KMS-11 (cell line): ENCODE data around the gene CD47.

Experiments used
- H2AFZ ChIP-seq: fragments of 200-600 bp; sonication (generic); 2 replicates; pipeline ENCODE4 v1.6.1; 2016; ENCODE audit warnings: antibody characterized with exemption, mixed run types, low read depth
- H3K27ac ChIP-seq: fragments of 200-600 bp; sonication (generic); 2 replicates; pipeline ENCODE4 v1.6.1; 2016; ENCODE audit warnings: mild to moderate bottlenecking, mixed run types
- H3K27me3 ChIP-seq: fragments of 200-600 bp; sonication (generic); 2 replicates; pipeline ENCODE4 v1.6.1; 2017; ENCODE audit warnings: mild to moderate bottlenecking, low read depth, mixed run types, moderate library complexity; ENCODE audit not compliant: insufficient read depth
- H3K36me3 ChIP-seq: fragments of 200-600 bp; sonication (generic); 2 replicates; pipeline ENCODE4 v1.6.1; 2017; ENCODE audit warnings: mild to moderate bottlenecking, mixed run types; ENCODE audit not compliant: insufficient read depth
- H3K4me1 ChIP-seq: fragments of 200-600 bp; sonication (generic); 2 replicates; pipeline ENCODE4 v1.6.1; 2016; ENCODE audit warnings: mild to moderate bottlenecking, low read depth, mixed run types; ENCODE audit not compliant: poor library complexity, severe bottlenecking
- H3K4me2 ChIP-seq: fragments of 200-600 bp; sonication (generic); 2 replicates; pipeline ENCODE4 v1.7.0; 2016; ENCODE audit warnings: mild to moderate bottlenecking, mixed run types
- H3K4me3 ChIP-seq: fragments of 200-600 bp; sonication (generic); IDR thresholded peaks from 2 replicates; pipeline ENCODE4 v1.6.1; 2017; ENCODE audit warnings: low read depth, low read length, mixed read lengths; ENCODE audit not compliant: insufficient read depth
- H3K79me2 ChIP-seq: fragments of 200-600 bp; sonication (generic); 2 replicates; pipeline ENCODE4 v1.6.1; 2016; ENCODE audit warnings: low read depth, mixed run types; ENCODE audit not compliant: insufficient read depth
- H3K9ac ChIP-seq: fragments of 200-600 bp; sonication (generic); 2 replicates; pipeline ENCODE4 v1.6.1; 2016; ENCODE audit warnings: mild to moderate bottlenecking, mixed run types
- H4K20me1 ChIP-seq: fragments of 200-600 bp; sonication (generic); 2 replicates; pipeline ENCODE4 v1.6.1; 2016; ENCODE audit warnings: mild to moderate bottlenecking, mixed run types; ENCODE audit not compliant: insufficient read depth
- TF ChIP-seq, protein P1 (sequence below): fragments of 200-600 bp; sonication (generic); conservative IDR thresholded peaks from 2 replicates; pipeline ENCODE4 v1.6.1; 2017; ENCODE audit warnings: low read depth, mild to moderate bottlenecking, antibody characterized with exemption, low read length, moderate library complexity, mixed read lengths

The CD47 gene

DNA sequence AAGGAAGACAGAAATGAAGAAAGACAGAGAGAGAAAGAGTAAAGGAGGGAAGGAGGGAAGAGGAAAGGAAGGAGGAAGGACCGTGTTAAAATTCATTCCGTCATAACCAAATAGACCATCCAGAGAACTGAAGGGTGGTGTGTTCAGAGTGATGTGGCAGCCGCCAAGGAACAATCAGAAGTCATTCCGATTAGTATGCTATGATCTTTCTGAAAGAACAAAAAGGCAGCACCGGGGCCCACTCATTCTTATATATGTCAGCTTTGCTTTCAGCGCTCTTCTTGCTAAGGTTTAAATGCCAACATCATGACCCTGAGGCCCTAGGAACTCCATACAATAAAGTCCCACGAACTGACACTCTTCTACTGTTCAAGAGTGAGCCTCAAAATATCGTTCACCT lies 78.5 kb downstream of the CD47 start:
- Histone ChIP-seq H3K4me1 (peaks cover 8% of the 10 kb centered on the region), H3K9ac (no peak overlapping the region), H3K4me2 (no peak overlapping the region), H4K20me1 (no peaks in the 10 kb centered on the region), H3K36me3 (no peaks in the 10 kb centered on the region), H2AFZ (no peak overlapping the region), H3K27me3 (no peaks in the 10 kb centered on the region), H3K27ac (no peak overlapping the region), H3K79me2 (no peaks in the 10 kb centered on the region), H3K4me3 (no peak overlapping the region)
- TF ChIP-seq, protein P1, sequence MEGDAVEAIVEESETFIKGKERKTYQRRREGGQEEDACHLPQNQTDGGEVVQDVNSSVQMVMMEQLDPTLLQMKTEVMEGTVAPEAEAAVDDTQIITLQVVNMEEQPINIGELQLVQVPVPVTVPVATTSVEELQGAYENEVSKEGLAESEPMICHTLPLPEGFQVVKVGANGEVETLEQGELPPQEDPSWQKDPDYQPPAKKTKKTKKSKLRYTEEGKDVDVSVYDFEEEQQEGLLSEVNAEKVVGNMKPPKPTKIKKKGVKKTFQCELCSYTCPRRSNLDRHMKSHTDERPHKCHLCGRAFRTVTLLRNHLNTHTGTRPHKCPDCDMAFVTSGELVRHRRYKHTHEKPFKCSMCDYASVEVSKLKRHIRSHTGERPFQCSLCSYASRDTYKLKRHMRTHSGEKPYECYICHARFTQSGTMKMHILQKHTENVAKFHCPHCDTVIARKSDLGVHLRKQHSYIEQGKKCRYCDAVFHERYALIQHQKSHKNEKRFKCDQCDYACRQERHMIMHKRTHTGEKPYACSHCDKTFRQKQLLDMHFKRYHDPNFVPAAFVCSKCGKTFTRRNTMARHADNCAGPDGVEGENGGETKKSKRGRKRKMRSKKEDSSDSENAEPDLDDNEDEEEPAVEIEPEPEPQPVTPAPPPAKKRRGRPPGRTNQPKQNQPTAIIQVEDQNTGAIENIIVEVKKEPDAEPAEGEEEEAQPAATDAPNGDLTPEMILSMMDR, result no peak

DNA sequence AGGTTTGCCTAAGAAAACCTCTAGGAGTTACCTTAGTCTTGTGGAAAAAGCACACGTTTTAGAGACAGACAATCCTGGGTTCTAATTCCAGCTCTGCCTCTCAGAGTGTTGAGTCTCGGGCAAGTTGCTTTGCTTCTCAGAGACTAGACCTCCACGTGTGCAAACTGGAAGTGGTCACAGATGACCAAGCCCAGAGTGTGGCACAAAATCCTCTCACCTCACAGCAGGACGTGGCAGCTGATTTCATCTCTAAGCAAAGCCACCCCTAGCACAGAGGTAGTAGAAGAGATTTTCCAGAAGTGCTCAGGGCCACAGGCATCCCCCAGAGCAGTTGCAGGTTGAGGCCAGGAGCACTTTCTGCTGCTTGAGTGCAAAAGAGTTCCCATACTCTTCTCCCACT lies 79.2 kb downstream of the CD47 start:
- H3K9ac ChIP-seq, result no peak overlapping the region
- H3K27ac ChIP-seq, result no peak overlapping the region
- H3K4me2 ChIP-seq, result no peak overlapping the region
- no peak overlapping the region for H2AFZ ChIP-seq
- TF ChIP-seq, protein P1, result no peak
- no peaks in the 10 kb centered on the region for H3K36me3 ChIP-seq
- peaks cover 8% of the 10 kb centered on the region for H3K4me1 ChIP-seq
- H4K20me1 ChIP-seq, result no peaks in the 10 kb centered on the region
- H3K4me3 ChIP-seq, result no peak overlapping the region
- no peaks in the 10 kb centered on the region for H3K27me3 ChIP-seq
- no peaks in the 10 kb centered on the region for H3K79me2 ChIP-seq

DNA sequence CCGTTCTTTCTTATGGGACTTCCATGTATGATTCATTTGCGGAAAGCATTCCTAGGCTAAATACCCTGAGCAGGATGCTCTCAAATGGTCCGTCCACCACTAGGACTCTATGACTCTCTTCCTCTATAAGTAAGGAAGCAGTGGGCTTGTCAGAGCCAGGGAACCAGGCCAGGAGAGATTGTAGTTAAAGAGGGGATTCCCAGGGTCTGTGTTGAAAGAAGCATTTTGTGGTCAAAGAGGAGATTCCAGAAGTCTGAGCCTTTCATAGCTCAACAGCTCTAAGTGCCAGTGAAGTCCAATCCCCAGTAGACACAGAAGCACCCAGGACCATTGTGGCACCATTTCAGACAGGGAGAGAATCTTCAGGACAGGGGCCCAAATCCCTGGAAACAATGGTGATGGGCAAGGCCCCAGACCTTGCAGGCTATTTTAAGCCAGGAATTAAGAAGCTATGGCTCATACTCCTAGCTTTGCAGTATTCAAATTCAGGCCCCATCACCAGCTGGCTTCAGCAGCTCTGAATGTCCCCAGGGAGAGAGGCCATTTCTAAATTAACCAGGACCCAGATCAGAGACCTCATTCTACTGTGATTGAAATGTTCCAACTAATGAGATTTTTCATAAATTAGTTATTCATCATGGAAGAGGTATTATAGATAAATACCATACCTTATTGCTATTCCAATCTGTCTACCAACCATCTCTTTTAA lies 81.7 kb downstream of the CD47 start:
- peaks cover 8% of the 10 kb centered on the region for H3K4me1 ChIP-seq
- H3K36me3 ChIP-seq, result no peaks in the 10 kb centered on the region
- H3K27ac ChIP-seq, result no peak overlapping the region
- H3K79me2 ChIP-seq, result no peaks in the 10 kb centered on the region
- H3K27me3 ChIP-seq, result no peaks in the 10 kb centered on the region
- H4K20me1 ChIP-seq, result no peaks in the 10 kb centered on the region
- H3K4me2 ChIP-seq, result no peak overlapping the region
- TF ChIP-seq, protein P1, result no peak
- H3K4me3 ChIP-seq, result no peak overlapping the region
- no peak overlapping the region for H2AFZ ChIP-seq
- H3K9ac ChIP-seq, result no peak overlapping the region

DNA sequence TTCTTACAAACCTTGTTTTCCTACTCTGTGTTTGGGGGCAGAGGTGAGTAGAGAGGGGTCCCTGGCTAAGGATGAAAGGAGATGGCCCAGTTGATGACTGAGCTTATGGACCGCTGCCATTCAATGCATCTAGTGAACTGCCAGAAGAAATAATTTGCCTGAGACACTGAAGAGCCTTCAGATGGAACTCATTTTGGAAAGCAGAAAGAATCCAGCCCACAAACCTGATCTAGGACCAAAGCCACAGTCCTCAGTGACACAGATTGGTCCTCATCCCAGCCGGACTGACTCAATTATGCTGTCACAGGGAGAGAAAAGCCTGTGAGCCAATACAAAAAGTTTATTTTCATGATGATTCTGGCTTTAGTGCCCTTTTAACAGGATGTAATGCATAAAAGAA lies 82.7 kb downstream of the CD47 start:
- H3K36me3 ChIP-seq, result no peaks in the 10 kb centered on the region
- no peak overlapping the region for H3K27ac ChIP-seq
- no peaks in the 10 kb centered on the region for H3K79me2 ChIP-seq
- H3K4me3 ChIP-seq, result no peak overlapping the region
- no peak overlapping the region for H2AFZ ChIP-seq
- no peak overlapping the region for H3K9ac ChIP-seq
- no peaks in the 10 kb centered on the region for H4K20me1 ChIP-seq
- H3K27me3 ChIP-seq, result no peaks in the 10 kb centered on the region
- peaks cover 8% of the 10 kb centered on the region for H3K4me1 ChIP-seq
- H3K4me2 ChIP-seq, result no peak overlapping the region
- TF ChIP-seq, protein P1, result no peak
